SK-N-SH (cell line): ENCODE data around the gene DYNC1LI2. TPM values are rescaled to one million over a fixed set of nuclear protein-coding genes. Genes with fewer than 3 reads are reported as not detected.

ENCODE experiments used
- CTCF ChIA-PET: fragments of 300-600, 350-600 bp; formaldehyde crosslinking; extraction: SDS; loops from one replicate; lab custom pipeline; 2021; lab: Yijun Ruan, JAX
- POLR2A ChIA-PET: fragments of 350-600 bp; sonication (Branson Sonifier 250); formaldehyde crosslinking; extraction: SDS; loops from one replicate; lab custom pipeline; 2020; ENCODE audit warnings: antibody characterized with exemption, inconsistent platforms; lab: Yijun Ruan, JAX
- DNase-seq: peaks from one replicate; pipeline ENCODE4 v3.0.0; 2012
- H2AFZ ChIP-seq: fragments of 200-600 bp; sonication (generic); 2 replicates; pipeline ENCODE4 v1.8.1; 2016; ENCODE audit warnings: antibody characterized with exemption, mild to moderate bottlenecking, low read depth
- H3F3A ChIP-seq: fragments of 200-600 bp; sonication (generic); replicated peaks from 2 replicates; pipeline ENCODE3; 2016; ENCODE audit warnings: antibody characterized with exemption, mild to moderate bottlenecking; ENCODE audit not compliant: insufficient read depth
- H3K27ac ChIP-seq, 2 experiments: fragments of 200-500 bp in 1 of 2; fragments of 200-600 bp in 1 of 2; sonication (Bioruptor generic) in 1 of 2; sonication (generic), shearing (Covaris generic) in 1 of 2; 2 replicates each; pipeline versions ENCODE4 v1.5.1 to v1.6.1; 2014 to 2016; ENCODE audit warnings: low read depth in 2 of 2, inconsistent platforms in 1 of 2, low read length in 1 of 2, mild to moderate bottlenecking in 1 of 2, mixed read lengths in 1 of 2
- H3K27me3 ChIP-seq: fragments of 200-600 bp; sonication (generic), shearing (Covaris generic); 2 replicates; pipeline ENCODE4 v1.6.1; 2016; ENCODE audit warnings: mixed run types; ENCODE audit not compliant: insufficient read depth
- H3K36me3 ChIP-seq, 2 experiments: fragments of 200-500 bp in 1 of 2; fragments of 200-600 bp in 1 of 2; sonication (Bioruptor generic) in 1 of 2; sonication (generic) in 1 of 2; replicated peaks in 1 of 2; 2 replicates each; pipeline versions ENCODE3 to v1.5.1; 2014 to 2016; ENCODE audit warnings: low read length in 1 of 2, mild to moderate bottlenecking in 1 of 2; ENCODE audit not compliant: insufficient read depth in 2 of 2, control insufficient read depth in 1 of 2
- H3K4me1 ChIP-seq, 2 experiments: fragments of 200-500 bp in 1 of 2; fragments of 200-600 bp in 1 of 2; sonication (Bioruptor generic) in 1 of 2; sonication (generic), shearing (Covaris generic) in 1 of 2; 2 replicates each; pipeline versions ENCODE4 v1.5.1 to v1.6.1; 2014 to 2016; ENCODE audit warnings: low read depth in 1 of 2, low read length in 1 of 2, mixed run types in 1 of 2; ENCODE audit not compliant: insufficient read depth in 2 of 2, control insufficient read depth in 1 of 2
- H3K4me2 ChIP-seq: fragments of 200-600 bp; sonication (generic), shearing (Covaris generic); 2 replicates; pipeline ENCODE4 v1.6.1; 2017; ENCODE audit warnings: mixed run types
- H3K4me3 ChIP-seq, 2 experiments: fragments of 200-500 bp in 1 of 2; fragments of 200-600 bp in 1 of 2; sonication (Bioruptor generic) in 1 of 2; sonication (generic), shearing (Covaris generic) in 1 of 2; 2 replicates each; pipeline versions ENCODE4 v1.5.1 to v1.8.1; 2014 to 2016; ENCODE audit warnings: low read depth in 2 of 2, inconsistent platforms in 1 of 2, low read length in 1 of 2, mild to moderate bottlenecking in 1 of 2, mixed read lengths in 1 of 2, moderate library complexity in 1 of 2
- H3K79me2 ChIP-seq: fragments of 200-600 bp; sonication (generic); 2 replicates; pipeline ENCODE4 v1.8.1; 2017; ENCODE audit warnings: mild to moderate bottlenecking; ENCODE audit not compliant: insufficient read depth
- H3K9ac ChIP-seq: fragments of 200-600 bp; sonication (generic); 2 replicates; pipeline ENCODE4 v1.6.1; 2017; ENCODE audit warnings: mixed run types
- H3K9me2 ChIP-seq: fragments of 200-600 bp; sonication (generic); 2 replicates; pipeline ENCODE4 v1.6.1; 2017; ENCODE audit warnings: mixed run types
- H3K9me3 ChIP-seq: fragments of 200-600 bp; sonication (generic); 2 replicates; pipeline ENCODE4 v1.6.1; 2017; ENCODE audit warnings: mixed run types, mild to moderate bottlenecking, moderate library complexity
- H4K20me1 ChIP-seq: fragments of 200-600 bp; sonication (generic); 2 replicates; pipeline ENCODE4 v1.6.1; 2017; ENCODE audit warnings: mild to moderate bottlenecking, mixed run types; ENCODE audit not compliant: insufficient read depth
- EP300 ChIP-seq, 2 experiments: IDR thresholded peaks; 2 replicates each; pipeline versions ENCODE4 v1.4.0 to v1.6.1; 2012; ENCODE audit warnings: borderline replicate concordance in 1 of 2, low read depth in 1 of 2, low read length in 1 of 2
- EZH2phosphoT487 ChIP-seq: fragments of 200-600 bp; sonication (generic); IDR thresholded peaks from 2 replicates; pipeline ENCODE4 v1.6.1; 2017; ENCODE audit warnings: low read depth, mixed run types, mild to moderate bottlenecking, antibody characterized with exemption, moderate library complexity, borderline replicate concordance
- FOXJ3 ChIP-seq: sonication (generic); formaldehyde crosslinking; IDR thresholded peaks from 2 replicates; pipeline ENCODE4 v1.5.1; 2020; ENCODE audit warnings: mild to moderate bottlenecking, missing genetic modification reagents
- NFIC ChIP-seq: IDR thresholded peaks from 2 replicates; pipeline ENCODE4 v1.4.0; 2012; ENCODE audit warnings: borderline replicate concordance
- POLR2AphosphoS5 ChIP-seq: IDR thresholded peaks from 2 replicates; pipeline ENCODE4 v1.6.1; 2012; ENCODE audit warnings: low read depth, low read length
- RAD21 ChIP-seq: IDR thresholded peaks from 2 replicates; pipeline ENCODE4 v1.6.1; 2012; ENCODE audit warnings: mild to moderate bottlenecking, low read length
- REST ChIP-seq: IDR thresholded peaks from 2 replicates; pipeline ENCODE4 v1.6.1; 2012; ENCODE audit warnings: mild to moderate bottlenecking, low read depth, low read length, moderate library complexity
- RFX5 ChIP-seq: IDR thresholded peaks from 2 replicates; pipeline ENCODE4 v1.6.1; 2012; ENCODE audit warnings: mild to moderate bottlenecking, improper control_type of control experiment, low read length
- RXRA ChIP-seq: IDR thresholded peaks from 2 replicates; pipeline ENCODE4 v1.4.0; 2012; ENCODE audit warnings: low read depth, mild to moderate bottlenecking, borderline replicate concordance
- SIN3A ChIP-seq: IDR thresholded peaks from 2 replicates; pipeline ENCODE4 v1.6.1; 2012; ENCODE audit warnings: low read depth, mild to moderate bottlenecking, low read length, moderate library complexity, borderline replicate concordance
- SMC3 ChIP-seq: IDR thresholded peaks from 2 replicates; pipeline ENCODE4 v1.6.1; 2012; ENCODE audit warnings: low read depth, low read length, improper control_type of control experiment
- TEAD4 ChIP-seq: IDR thresholded peaks from 2 replicates; pipeline ENCODE4 v1.4.0; 2012; ENCODE audit warnings: mild to moderate bottlenecking, borderline replicate concordance; ENCODE audit not compliant: insufficient read depth
- USF2 ChIP-seq: fragments of 150-350 bp; IDR thresholded peaks from 2 replicates; pipeline ENCODE4 v1.6.1; 2017; ENCODE audit warnings: antibody characterized with exemption, low read length, low read depth, borderline replicate concordance
- YY1 ChIP-seq: IDR thresholded peaks from 2 replicates; pipeline ENCODE4 v1.4.0; 2012; ENCODE audit warnings: low read depth, mild to moderate bottlenecking
- WGBS: methylation state at CpG from one replicate; pipeline ENCODE4 v1.1.6; 2017; ENCODE audit warnings: low lambda C conversion rate; 5-methylcytosine and 5-hydroxymethylcytosine counted together
- polyA plus RNA-seq, 3 experiments: library from polyadenylated mRNA; depleted of rRNA; stranded (reverse); fragments of >200 nt; gene quantifications; 2 replicates each; pipeline ENCODE4 v1.2.3, GENCODE V29; 2012
- TF ChIP-seq, protein P1 (sequence below): IDR thresholded peaks from 2 replicates; pipeline ENCODE4 v1.4.0; 2012; ENCODE audit warnings: low read depth, borderline replicate concordance
- TF ChIP-seq, protein P2 (sequence below): fragments of 200-600 bp; sonication (generic); IDR thresholded peaks from 2 replicates; pipeline ENCODE4 v1.6.1; 2017; ENCODE audit warnings: antibody characterized with exemption, mild to moderate bottlenecking, moderate library complexity

DYNC1LI2 gene
- polyA plus RNA-seq, 1 of the 3 experiments (the other 2 are of a cell fraction) = 33.1 TPM

- TF ChIP-seq POLR2AphosphoS5 (no peak), EZH2phosphoT487 (no peak), REST (no peak), RFX5 (no peak), TEAD4 (no peak), SMC3 (no peak), YY1 (no peak), FOXJ3 (no peak), RAD21 (no peak), EP300 (IDR thresholded peaks at IDR 0.05; ENCODE audit: borderline replicate concordance in 1 of 2, low read depth in 1 of 2, low read length in 1 of 2) (no peak), NFIC (no peak), SIN3A (no peak), RXRA (no peak), USF2 (no peak)
- TF ChIP-seq, protein P1, sequence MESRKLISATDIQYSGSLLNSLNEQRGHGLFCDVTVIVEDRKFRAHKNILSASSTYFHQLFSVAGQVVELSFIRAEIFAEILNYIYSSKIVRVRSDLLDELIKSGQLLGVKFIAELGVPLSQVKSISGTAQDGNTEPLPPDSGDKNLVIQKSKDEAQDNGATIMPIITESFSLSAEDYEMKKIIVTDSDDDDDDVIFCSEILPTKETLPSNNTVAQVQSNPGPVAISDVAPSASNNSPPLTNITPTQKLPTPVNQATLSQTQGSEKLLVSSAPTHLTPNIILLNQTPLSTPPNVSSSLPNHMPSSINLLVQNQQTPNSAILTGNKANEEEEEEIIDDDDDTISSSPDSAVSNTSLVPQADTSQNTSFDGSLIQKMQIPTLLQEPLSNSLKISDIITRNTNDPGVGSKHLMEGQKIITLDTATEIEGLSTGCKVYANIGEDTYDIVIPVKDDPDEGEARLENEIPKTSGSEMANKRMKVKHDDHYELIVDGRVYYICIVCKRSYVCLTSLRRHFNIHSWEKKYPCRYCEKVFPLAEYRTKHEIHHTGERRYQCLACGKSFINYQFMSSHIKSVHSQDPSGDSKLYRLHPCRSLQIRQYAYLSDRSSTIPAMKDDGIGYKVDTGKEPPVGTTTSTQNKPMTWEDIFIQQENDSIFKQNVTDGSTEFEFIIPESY = no peak
- TF ChIP-seq, protein P2, sequence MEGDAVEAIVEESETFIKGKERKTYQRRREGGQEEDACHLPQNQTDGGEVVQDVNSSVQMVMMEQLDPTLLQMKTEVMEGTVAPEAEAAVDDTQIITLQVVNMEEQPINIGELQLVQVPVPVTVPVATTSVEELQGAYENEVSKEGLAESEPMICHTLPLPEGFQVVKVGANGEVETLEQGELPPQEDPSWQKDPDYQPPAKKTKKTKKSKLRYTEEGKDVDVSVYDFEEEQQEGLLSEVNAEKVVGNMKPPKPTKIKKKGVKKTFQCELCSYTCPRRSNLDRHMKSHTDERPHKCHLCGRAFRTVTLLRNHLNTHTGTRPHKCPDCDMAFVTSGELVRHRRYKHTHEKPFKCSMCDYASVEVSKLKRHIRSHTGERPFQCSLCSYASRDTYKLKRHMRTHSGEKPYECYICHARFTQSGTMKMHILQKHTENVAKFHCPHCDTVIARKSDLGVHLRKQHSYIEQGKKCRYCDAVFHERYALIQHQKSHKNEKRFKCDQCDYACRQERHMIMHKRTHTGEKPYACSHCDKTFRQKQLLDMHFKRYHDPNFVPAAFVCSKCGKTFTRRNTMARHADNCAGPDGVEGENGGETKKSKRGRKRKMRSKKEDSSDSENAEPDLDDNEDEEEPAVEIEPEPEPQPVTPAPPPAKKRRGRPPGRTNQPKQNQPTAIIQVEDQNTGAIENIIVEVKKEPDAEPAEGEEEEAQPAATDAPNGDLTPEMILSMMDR = no peak
- TF ChIP-seq, all 33 proteins: peak for 0
- 100% methylated on average over 6 of the region's 6 CpGs for WGBS
- no peaks in the 10 kb centered on the region for H3K27me3 ChIP-seq
- H3K27ac ChIP-seq = peak overlapping the region in 1 of 2 experiments; percentile 32; a peak in 1 of 4 replicates
- CTCF ChIA-PET = interaction anchor here (0.7 to 2.1 kb wide), 5 partner anchors 14 to 195 kb away, joined by 4 to 9 read pairs (median 4); no protein-coding TSS in a partner anchor
- no peak overlapping the region for H3K4me3 ChIP-seq
- H2AFZ ChIP-seq = no peak overlapping the region
- H3K9ac ChIP-seq = no peak overlapping the region
- peaks cover 26% of the 10 kb centered on the region for H3K79me2 ChIP-seq
- POLR2A ChIA-PET = no interaction called here
- 0 out of 4 replicates have a peak, but pooled peaks cover 0 to 5% of the 10 kb centered on the region in 2 experiments for H3K4me1 ChIP-seq
- no peaks in the 10 kb centered on the region for H3K9me2 ChIP-seq
- no peak overlapping the region for H3K4me2 ChIP-seq
- H3F3A ChIP-seq = peaks cover 10% of the 10 kb centered on the region
- no peaks in the 10 kb centered on the region for H3K9me3 ChIP-seq
- H3K36me3 ChIP-seq = no peaks in the 10 kb centered on the region
- H4K20me1 ChIP-seq = no peaks in the 10 kb centered on the region
- DNase-seq = no peak
Measured at GRCh38 chr16:66677836-66678235, 73.6 kb downstream of the DYNC1LI2 start.
